ENCODE results near the gene GALNT11. TPM values are rescaled to one million over a fixed set of nuclear protein-coding genes. Genes with fewer than 3 reads are reported as not detected.

The GALNT11 gene
- total RNA-seq, 8 experiments from 2014 or later: 24.8 to 53.0 (median 32.8) TPM

GRCh38 chr7:152133804-152134203 lies 108.3 kb downstream of the GALNT11 start:
- 80 to 100% (median 97%) methylated on average over 1 to 12 of the region's 13 CpGs; no CpG with 5 or more reads in 3 of the 10 experiments for WGBS, 10 experiments
- no peak overlapping the region for H3K4me3 ChIP-seq
- peak in 3 of 8 experiments; percentile 18 to 34 (median 22) for ATAC-seq (replicated peaks in 6 of 8)
- H3K4me1 ChIP-seq (replicated peaks in 1 of 2): peaks cover 3 to 14% of the 10 kb centered on the region in 2 donors
- in situ Hi-C loops (cut with MboI; ENCODE audit: low pct_unique_long_range_greater_than_20kb in 2 of 9, low sequenced_read_pairs in 9 of 9, unreplicated experiment in 9 of 9): no loop called here
- H3K27ac ChIP-seq: no peak overlapping the region

- in situ Hi-C loops (cut with MboI; ENCODE audit: low pct_unique_long_range_greater_than_20kb in 2 of 9, low sequenced_read_pairs in 9 of 9, unreplicated experiment in 9 of 9): no loop called here
- ATAC-seq (replicated peaks in 6 of 8): peak in 6 of 8 experiments; percentile 53 to 71 (median 57)
- 15 to 79% (median 62%) methylated on average over 1 to 9 of the region's 9 CpGs for WGBS, 10 experiments
- Histone ChIP-seq H3K4me3 (no peak overlapping the region), H3K27ac (peak overlapping the region in 1 of 2 donors; percentile 28), H3K4me1 (replicated peaks in 1 of 2) (peaks cover 3 to 14% of the 10 kb centered on the region in 2 donors)
These were observed 111.2 kb downstream of the GALNT11 start for GRCh38 chr7:152136686-152137085.

GRCh38 chr7:152137476-152138025 lies 112.1 kb downstream of the GALNT11 start:
- 52 to 100% (median 87%) methylated on average over 2 to 7 of the region's 7 CpGs; no CpG with 5 or more reads in 3 of the 10 experiments for WGBS, 10 experiments
- Histone ChIP-seq H3K4me1 (replicated peaks in 1 of 2) (peaks cover 3 to 14% of the 10 kb centered on the region in 2 donors), H3K27ac (no peak overlapping the region), H3K4me3 (no peak overlapping the region)
- in situ Hi-C loops (cut with MboI; ENCODE audit: low pct_unique_long_range_greater_than_20kb in 2 of 9, low sequenced_read_pairs in 9 of 9, unreplicated experiment in 9 of 9): no loop called here
- peak in 2 of 8 experiments; percentile 31 to 74 for ATAC-seq (replicated peaks in 6 of 8)

- no peak for ATAC-seq (replicated peaks in 6 of 8)
- Histone ChIP-seq H3K4me3 (no peak overlapping the region), H3K4me1 (replicated peaks in 1 of 2) (peaks cover 3 to 14% of the 10 kb centered on the region in 2 donors), H3K27ac (no peak overlapping the region)
- WGBS, 10 experiments: 100% methylated on average over 1 to 3 of the region's 4 CpGs; no CpG with 5 or more reads in 2 of the 10 experiments
- in situ Hi-C loops (cut with MboI; ENCODE audit: low pct_unique_long_range_greater_than_20kb in 2 of 9, low sequenced_read_pairs in 9 of 9, unreplicated experiment in 9 of 9): no loop called here
These were observed 114.6 kb downstream of the GALNT11 start for GRCh38 chr7:152140067-152140466.

GRCh38 chr7:152140560-152140959 lies 115.1 kb downstream of the GALNT11 start:
- no peak for ATAC-seq (replicated peaks in 6 of 8)
- 50 to 100% (median 90%) methylated on average over 1 to 2 of the region's 2 CpGs; no CpG with 5 or more reads in 2 of the 10 experiments for WGBS, 10 experiments
- Histone ChIP-seq H3K27ac (no peak overlapping the region), H3K4me1 (replicated peaks in 1 of 2) (peaks cover 3 to 14% of the 10 kb centered on the region in 2 donors), H3K4me3 (no peak overlapping the region)
- in situ Hi-C loops (cut with MboI; ENCODE audit: low pct_unique_long_range_greater_than_20kb in 2 of 9, low sequenced_read_pairs in 9 of 9, unreplicated experiment in 9 of 9): no loop called here

GRCh38 chr7:152142976-152143595 lies 117.6 kb downstream of the GALNT11 start:
- 17 to 100% (median 90%) methylated on average over 2 to 5 of the region's 5 CpGs for WGBS, 10 experiments
- in situ Hi-C loops (cut with MboI; ENCODE audit: low pct_unique_long_range_greater_than_20kb in 2 of 9, low sequenced_read_pairs in 9 of 9, unreplicated experiment in 9 of 9): no loop called here
- ATAC-seq (replicated peaks in 6 of 8): no peak
- H3K4me1 ChIP-seq (replicated peaks in 1 of 2): no peaks in the 10 kb centered on the region
- H3K4me3 ChIP-seq: no peak overlapping the region
- no peak overlapping the region for H3K27ac ChIP-seq

- no peak for ATAC-seq (replicated peaks in 6 of 8)
- in situ Hi-C loops (cut with MboI; ENCODE audit: low pct_unique_long_range_greater_than_20kb in 2 of 9, low sequenced_read_pairs in 9 of 9, unreplicated experiment in 9 of 9): no loop called here
- H3K27ac ChIP-seq: no peak overlapping the region
- no peak overlapping the region for H3K4me3 ChIP-seq
- no peaks in the 10 kb centered on the region for H3K4me1 ChIP-seq (replicated peaks in 1 of 2)
- 90 to 100% (median 93%) methylated on average over 2 to 10 of the region's 12 CpGs for WGBS, 10 experiments
These were observed 119.2 kb downstream of the GALNT11 start for GRCh38 chr7:152144557-152145245.

- no peaks in the 10 kb centered on the region for H3K4me1 ChIP-seq (replicated peaks in 1 of 2)
- H3K4me3 ChIP-seq: no peak overlapping the region
- WGBS, 10 experiments: 11 to 100% (median 89%) methylated on average over 1 to 4 of the region's 4 CpGs
- H3K27ac ChIP-seq: no peak overlapping the region
- in situ Hi-C loops (cut with MboI; ENCODE audit: low pct_unique_long_range_greater_than_20kb in 2 of 9, low sequenced_read_pairs in 9 of 9, unreplicated experiment in 9 of 9): no loop called here
- peak in 5 of 8 experiments; percentile 20 to 81 (median 80) for ATAC-seq (replicated peaks in 6 of 8)
These were observed 120.5 kb downstream of the GALNT11 start for GRCh38 chr7:152145853-152146466.

- WGBS, 10 experiments: 66 to 100% (median 80%) methylated on average over 1 to 5 of the region's 5 CpGs; no CpG with 5 or more reads in 1 of the 10 experiments
- ATAC-seq (replicated peaks in 6 of 8): no peak
These were observed 123.2 kb downstream of the GALNT11 start for GRCh38 chr7:152148706-152149105.

GRCh38 chr7:152149363-152149762 lies 123.9 kb downstream of the GALNT11 start:
- in situ Hi-C loops (cut with MboI; ENCODE audit: low pct_unique_long_range_greater_than_20kb in 2 of 9, low sequenced_read_pairs in 9 of 9, unreplicated experiment in 9 of 9): no loop called here
- no peak for ATAC-seq (replicated peaks in 6 of 8)
- H3K4me3 ChIP-seq: no peak overlapping the region
- 80 to 100% (median 97%) methylated on average over 1 to 6 of the region's 6 CpGs; no CpG with 5 or more reads in 2 of the 10 experiments for whole genome bisulfite sequencing, 10 experiments
- no peak overlapping the region for H3K27ac ChIP-seq
- H3K4me1 ChIP-seq (replicated peaks in 1 of 2): no peaks in the 10 kb centered on the region

More at GRCh38 chr7:152148706-152149105, 123.2 kb downstream of the GALNT11 start:
- no peak overlapping the region for H3K27ac ChIP-seq
- no peaks in the 10 kb centered on the region for H3K4me1 ChIP-seq (replicated peaks in 1 of 2)
- in situ Hi-C loops (cut with MboI; ENCODE audit: low pct_unique_long_range_greater_than_20kb in 2 of 9, low sequenced_read_pairs in 9 of 9, unreplicated experiment in 9 of 9): no loop called here
- H3K4me3 ChIP-seq: no peak overlapping the region

- Histone ChIP-seq H3K4me1 (replicated peaks in 1 of 2) (no peaks in the 10 kb centered on the region), H3K4me3 (no peak overlapping the region), H3K27ac (no peak overlapping the region)
- in situ Hi-C loops (cut with MboI; ENCODE audit: low pct_unique_long_range_greater_than_20kb in 2 of 9, low sequenced_read_pairs in 9 of 9, unreplicated experiment in 9 of 9): no loop called here
- ATAC-seq (replicated peaks in 6 of 8): no peak
- 83 to 100% (median 90%) methylated on average over 1 to 3 of the region's 5 CpGs; no CpG with 5 or more reads in 5 of the 10 experiments for WGBS, 10 experiments
These were observed 126.8 kb downstream of the GALNT11 start for GRCh38 chr7:152152267-152152666.

GRCh38 chr7:152158801-152159587 lies 133.5 kb downstream of the GALNT11 start:
- in situ Hi-C loops (cut with MboI; ENCODE audit: low pct_unique_long_range_greater_than_20kb in 2 of 9, low sequenced_read_pairs in 9 of 9, unreplicated experiment in 9 of 9): no loop called here
- no peaks in the 10 kb centered on the region for H3K4me1 ChIP-seq (replicated peaks in 1 of 2)
- no peak overlapping the region for H3K27ac ChIP-seq
- H3K4me3 ChIP-seq: no peak overlapping the region
- WGBS, 10 experiments: 80 to 98% (median 95%) methylated on average over 2 to 11 of the region's 11 CpGs
- no peak for ATAC-seq (replicated peaks in 6 of 8)

All from motor neuron (in vitro differentiated cells).